Fibroblast of gingiva (primary cell): ENCODE results near the gene CCNJL.
A peak's percentile ranks its signal among the peaks of the same experiment; 100 is the strongest.
"Not testable (repeated sequence)": the region's sequence is repeated elsewhere in the genome, so short reads cannot be mapped to it uniquely, and the experiment has no call there.

Experiments used
- DNase-seq: peaks from one replicate; pipeline ENCODE4 v3.0.0-alpha.2; 2011; ENCODE audit warnings: low read depth

The CCNJL gene, protein sequence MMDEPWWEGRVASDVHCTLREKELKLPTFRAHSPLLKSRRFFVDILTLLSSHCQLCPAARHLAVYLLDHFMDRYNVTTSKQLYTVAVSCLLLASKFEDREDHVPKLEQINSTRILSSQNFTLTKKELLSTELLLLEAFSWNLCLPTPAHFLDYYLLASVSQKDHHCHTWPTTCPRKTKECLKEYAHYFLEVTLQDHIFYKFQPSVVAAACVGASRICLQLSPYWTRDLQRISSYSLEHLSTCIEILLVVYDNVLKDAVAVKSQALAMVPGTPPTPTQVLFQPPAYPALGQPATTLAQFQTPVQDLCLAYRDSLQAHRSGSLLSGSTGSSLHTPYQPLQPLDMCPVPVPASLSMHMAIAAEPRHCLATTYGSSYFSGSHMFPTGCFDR

DNA sequence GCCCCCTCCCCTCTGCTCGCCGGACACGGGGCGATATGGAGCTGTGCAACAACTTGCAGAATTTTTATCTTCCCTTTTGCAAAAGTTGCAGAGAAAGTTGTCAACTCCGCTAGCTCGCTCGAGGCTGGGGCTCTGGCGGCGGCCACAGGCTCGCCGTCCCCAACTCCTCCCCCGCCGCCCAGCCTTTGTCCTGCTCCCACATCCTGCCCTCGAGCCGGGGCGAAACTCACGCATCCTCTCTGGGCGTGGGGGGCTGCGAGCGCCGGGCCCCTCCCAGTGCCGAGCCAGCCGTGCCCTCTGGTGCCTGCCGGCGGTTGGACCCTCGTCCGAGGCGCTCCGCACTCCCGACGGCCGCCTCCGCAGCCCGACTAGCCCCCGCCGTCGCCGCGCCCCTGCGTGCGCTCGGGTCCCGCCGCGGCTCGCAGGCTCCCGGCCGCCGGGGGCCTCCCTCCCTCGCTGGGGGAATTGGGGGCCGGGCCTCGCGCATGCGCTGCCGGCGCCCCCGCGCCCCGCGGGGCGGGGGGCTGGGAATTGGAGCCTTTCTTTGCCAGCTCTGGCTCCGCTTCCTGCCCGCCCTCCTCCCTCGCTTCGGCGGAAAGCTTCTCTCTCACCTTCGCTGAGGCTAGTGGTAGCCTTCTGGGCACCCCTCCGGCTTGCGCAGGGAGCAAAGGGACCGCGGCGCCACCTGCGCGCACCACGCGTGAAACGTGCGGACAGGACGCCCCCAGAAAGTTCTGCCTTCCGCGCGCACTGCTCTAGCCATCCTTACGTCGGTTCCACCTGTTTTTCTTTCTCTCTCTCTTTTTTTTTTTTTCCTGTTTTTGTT is at the start of gene CCNJL:
CCNJL (minus strand) TSS at position 431 of the 826 bp plus-strand sequence. CDS start 641 bp downstream, outside the sequence.
- DNase-seq, result no peak

DNA sequence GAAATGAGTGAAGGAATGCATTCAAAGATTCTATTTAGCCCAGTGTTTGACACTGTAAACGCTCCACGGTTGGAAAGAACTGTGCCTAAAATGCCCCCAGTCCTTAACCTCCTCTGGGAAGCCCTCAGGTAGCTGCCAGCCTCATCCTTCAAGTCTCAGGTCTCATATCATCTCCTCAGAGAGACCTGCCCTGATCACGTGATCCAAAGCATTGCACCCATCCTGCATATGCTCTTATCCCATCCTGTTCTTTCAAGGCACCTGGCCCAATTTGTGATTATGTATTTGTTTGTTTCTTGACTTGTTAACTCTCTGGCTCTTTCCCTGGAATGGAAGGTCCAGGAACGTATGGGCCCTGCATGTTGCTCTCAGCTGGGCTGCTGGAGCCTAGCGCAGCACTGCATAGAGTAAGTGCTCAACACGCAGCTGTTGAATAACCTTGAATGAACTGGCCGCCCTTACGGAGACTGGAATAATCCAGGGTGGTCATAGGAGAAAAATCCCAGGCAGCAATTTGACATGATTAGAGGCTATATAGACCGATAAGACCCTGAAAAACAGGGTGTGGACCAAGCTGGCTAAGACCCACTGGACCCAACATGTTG is 49.4 kb upstream of the CCNJL start:
- DNase-seq, result no peak

DNA sequence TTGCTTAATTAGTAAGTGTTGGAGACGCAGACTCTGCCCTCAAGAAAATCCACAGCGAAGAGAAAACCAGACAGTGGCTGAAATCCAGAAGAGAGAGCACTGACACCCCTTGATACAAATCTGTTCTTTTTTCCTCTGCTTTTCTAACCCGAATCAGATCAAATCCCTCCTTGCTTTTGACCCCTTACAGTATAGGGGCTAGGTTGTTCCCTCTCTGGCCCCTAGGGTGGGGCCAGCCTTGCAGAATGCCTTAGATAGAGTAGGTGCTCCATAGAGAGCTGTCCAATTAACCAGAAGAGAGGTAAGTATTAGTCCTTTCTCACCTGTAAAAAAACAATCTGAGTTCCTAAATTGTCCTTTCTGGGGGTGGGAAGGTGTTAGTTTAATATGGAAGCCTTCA is 47.9 kb upstream of the CCNJL start:
- DNase-seq, result no peak

DNA sequence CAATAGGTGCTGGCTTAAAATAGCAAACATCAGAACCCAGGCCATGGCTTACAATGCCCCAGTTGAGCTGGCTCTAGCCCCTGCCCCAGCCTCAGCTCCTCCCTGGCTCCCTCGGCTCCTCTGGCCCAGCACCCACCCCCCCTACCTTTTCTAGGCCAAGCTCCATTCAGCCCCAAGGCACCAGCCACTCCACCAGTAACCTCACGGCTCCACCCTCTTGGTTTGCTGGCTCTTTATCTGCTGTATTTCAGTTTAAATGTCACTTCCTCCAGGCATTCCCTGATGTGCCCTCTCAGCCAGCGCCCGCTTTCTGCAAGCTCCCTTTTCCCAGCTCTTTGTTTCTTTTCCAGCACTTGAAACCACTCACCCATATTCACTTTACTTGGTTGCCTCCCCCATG is 47.5 kb upstream of the CCNJL start:
- no peak for DNase-seq

DNA sequence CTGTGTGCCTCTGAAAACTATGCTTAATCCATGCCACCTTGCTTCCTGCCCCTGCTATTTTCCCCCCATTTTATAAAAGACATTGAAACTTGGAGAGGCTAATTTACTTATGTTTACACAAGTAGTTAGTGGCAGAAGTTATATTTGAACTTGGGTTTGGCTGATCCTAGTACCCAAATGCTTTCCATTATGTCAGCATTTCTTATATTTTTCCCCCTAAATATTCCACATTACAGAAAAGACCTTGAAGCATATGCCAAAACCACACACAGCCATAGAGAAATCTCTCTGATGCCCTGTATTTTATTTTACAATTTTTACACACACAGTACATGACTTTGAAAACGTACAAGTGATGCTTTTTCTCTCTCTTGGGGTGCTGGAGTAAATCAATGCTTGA is 46.9 kb upstream of the CCNJL start:
- no peak for DNase-seq

DNA sequence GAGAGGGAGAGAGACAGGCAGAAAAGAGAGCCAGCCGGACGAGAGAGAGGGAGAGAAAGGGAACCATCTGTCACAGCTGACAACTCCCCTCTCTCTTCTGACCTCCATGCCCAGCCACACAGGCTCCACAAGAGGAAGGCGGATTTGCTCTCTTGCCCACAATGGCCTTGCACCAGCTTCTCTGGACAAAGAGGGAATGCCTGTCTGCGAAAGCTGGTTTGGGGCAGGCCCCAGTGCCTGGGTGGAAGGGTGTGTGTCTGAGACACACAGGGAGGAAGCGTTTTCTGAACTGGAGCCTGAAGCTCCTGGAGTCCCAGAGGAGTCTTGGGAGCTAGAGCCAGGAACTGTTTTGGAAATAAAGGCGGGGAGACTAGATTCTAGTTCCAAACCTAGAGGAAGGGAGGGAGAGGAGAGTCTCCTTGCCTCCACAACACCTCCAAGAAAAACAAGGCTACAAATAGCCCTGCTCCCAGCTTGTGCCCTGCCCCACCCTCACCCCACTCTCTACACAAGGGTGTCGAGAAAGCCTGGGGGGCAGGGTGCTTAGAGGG is 45.6 kb upstream of the CCNJL start:
- DNase-seq, result peak; percentile 21

DNA sequence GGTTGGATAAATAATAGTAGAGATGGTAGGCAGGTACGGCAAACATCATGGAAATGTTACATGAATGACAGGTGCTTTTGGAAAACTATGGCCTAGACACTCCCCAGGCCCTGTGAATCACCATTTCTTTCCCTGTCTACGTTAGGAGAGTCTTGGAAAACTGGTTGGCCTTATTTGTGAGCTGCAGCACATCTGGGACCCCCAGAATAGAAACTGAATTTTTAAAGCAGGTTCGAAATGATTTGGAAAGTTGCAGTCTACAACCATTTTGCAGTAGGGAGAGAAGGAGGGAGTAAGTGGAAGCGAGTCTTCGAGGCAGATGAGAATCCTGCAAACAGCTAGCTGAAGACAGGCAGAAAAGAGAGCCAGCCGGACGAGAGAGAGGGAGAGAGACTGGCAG is 45.0 kb upstream of the CCNJL start:
- DNase-seq, result no peak

DNA sequence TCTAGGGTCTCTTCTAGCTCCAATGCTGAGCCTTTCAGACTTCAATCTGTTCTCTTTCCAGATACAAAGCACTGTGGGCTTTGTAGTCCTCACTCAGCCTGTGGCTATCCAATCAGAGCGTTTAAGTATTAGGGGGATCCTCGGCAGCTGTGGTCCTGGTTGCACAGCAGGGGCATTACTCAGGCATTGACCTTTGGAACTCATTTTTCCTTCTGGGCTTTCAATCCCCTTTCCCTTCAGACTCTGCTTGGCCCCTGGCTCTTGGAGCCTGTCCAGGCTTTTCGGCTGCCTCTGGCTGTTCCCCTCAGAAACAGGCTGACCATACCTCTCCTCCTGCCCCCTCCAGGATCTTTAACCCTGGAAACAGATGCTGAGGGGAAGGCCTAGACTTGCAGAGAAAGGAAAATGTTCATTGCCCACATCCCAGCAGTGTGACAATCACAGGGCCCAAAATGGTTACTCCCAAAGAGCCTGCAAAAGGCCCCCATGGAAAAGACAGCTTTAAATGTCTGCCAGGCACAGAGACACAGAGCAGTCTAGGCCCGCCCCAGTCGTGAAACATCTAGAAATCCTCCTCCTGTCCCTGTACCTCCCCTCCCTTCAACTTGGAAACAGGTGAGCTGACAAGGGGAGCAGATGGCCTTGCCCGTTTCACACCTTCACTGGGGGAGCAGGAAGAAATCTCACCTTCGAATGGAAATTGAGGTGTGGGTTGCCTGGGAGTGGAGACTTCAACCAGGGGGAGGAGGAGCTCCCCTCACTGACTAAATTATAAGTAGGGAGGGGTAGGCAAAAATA is 44.4 kb upstream of the CCNJL start:
- DNase-seq, result no peak

DNA sequence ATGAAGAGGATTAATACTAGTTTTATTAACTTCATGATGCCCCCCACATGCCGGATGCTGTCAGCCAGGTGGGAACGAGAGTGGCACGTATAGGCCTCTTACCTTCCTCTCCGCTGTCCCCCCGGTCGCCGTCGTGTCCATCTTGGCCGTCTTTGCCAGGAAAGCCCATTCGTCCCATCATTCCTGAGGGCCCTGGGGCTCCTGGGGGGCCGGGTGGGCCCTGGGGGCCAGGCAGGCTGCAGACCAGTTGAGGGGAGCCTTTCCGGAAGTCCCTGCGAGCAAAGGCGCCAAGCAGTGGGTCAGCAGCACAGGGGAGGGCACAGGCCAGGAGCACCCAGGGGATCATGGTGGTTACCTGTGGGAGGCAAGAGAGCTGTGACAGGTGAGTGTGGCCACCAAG is 42.3 kb upstream of the CCNJL start:
- no peak for DNase-seq

DNA sequence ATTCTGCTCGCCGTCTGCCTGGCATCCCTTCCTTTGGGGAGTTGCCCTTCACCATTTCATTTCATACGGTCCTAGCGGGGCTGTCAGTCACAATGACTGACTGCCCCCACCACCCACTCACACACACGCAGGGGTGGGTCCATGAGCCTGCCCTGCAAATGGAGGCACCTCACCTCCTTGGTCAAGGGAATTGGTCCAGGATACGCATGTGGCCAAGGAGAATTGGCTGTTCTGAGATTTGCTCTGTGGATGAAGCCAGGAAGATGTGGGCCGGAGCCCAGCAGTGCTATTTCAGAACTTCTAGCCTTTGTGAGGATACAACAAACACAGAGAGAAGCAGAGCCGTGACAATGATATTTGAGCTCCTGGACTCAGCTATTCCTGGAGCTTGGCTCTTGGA is 41.0 kb upstream of the CCNJL start:
- DNase-seq, result peak; percentile 15

DNA sequence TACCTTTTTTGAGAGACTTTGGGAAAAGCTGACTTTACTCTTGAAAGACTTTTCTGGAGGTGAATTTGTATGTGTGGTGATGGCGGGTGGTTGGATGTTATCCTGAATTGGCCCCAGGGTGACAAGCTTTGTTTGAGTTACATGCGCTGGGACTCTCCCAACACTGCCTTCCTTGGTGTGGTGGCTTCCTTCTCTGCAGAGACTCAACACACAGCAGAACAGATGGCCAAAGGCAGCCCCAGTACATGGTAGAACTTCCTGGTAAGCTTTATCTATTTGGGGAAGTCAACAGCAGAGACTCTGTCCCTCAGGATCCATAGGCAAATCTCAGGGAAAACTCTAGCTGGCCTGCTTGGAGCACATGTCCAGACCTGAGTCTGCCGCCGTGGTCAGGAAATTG is 39.9 kb upstream of the CCNJL start:
- DNase-seq, result no peak

DNA sequence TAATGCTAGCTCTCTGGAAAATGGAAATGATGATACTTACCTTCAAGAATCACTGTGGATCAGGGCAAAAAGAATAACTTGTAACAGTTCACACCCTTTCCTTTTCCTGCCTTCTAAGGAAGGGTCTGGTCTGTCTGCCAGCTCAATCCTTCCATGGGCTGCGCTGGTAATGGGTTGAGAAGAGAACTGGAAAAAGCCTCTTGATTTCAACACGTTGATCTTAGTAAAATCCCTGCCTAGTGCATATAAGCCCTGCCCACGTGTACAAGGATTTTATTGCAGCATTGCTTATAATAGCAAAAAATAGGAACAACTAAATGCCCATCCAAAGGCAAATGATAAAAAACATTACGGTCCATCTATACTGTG is 37.6 kb upstream of the CCNJL start:
- DNase-seq, result no peak

DNA sequence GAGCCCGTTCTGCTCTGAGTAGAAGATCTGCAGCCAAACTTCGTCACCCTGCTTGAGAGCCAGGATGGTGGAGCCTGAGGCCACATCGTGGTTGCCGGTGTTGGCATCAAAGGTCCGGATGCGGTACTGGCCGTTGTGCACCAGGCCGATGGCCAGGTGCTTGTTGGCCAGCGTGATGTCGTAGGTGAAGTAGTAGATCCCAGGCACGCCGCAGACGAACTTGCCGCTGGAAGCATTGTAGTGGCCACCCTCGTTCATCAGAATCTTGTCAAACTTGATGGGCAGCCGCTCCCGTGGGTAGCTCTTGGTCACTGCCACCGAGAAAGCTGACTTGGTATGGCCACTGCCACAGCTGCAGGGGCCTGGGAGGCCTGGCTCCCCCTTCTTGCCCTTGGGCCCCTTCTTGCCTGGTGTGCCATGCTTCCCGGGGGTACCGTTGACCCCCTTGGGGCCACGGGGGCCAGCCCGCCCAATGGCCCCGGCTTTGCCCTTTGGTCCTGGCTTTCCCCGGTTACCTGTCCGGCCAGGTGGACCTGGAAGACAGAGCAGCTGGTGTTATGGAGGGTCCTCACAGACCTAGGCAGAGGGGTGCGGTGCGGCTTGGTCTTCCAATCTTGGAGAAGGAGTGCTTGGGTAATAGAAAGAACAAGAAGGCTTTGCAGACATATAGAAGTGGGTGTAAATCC is 37.0 kb upstream of the CCNJL start:
- no peak for DNase-seq

DNA sequence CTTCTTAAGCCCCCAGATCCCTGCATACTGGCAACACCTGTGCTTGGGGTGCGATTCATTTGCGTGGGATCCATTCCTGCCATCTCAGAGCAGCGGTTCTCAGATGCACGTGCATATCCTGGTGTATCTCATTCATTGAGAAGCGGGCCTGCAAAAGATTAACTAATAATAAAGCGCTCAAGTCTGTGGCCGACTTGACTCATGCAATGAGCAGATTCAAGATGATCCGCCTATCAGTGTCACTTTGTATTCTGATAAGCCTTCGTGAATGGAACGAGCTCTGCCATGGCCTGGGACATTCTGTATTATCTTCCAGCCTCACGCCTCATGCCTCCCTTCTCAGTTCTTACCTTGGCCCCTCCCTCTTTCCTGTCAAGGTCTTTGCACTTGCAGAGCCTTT is 35.7 kb upstream of the CCNJL start:
- DNase-seq, result no peak

DNA sequence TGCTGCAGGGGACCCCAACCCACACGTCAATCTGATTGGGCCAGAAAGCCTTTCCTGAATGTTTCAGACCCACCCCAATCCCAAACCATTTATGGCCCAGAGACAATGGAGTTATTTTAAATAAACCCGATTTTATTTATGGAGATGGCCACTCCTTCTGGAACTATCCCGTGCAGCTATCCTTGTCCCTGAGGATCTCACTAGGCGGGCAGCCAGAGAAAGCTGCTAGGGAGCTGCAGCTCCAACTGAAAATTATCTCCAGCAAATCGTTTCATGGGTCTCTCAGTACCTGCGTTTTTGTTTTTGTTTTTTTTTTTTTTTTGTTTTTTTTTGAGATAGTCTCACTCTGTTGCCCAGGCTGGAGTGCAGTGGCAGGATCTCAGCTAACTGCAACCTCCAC is 35.1 kb upstream of the CCNJL start:
- no peak for DNase-seq

DNA sequence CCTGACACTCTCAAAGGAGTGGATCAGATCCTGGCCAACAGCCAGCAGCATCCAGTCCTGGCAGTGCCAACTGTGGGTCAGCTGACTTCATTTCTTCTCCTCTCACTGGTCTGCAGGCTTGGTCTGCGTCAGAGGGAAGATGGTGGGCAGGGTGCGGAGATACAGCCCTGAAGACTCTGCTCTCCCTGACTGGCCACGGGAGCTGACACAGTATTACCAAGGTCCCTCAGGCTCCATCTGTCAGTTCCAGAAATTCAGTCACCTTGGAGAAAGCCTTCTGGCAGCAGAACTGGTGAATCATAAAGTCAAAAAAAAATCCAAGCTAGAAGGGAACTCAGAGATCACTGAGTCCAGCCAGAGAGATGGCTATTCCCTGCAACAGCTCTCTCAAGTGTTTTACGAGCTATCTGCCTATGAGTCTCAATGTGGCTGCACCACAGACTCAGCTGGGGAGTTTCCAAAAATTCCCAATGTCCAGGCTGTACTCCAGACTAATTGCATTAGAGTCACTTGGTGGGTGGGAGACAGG is 30.1 kb upstream of the CCNJL start:
- no peak for DNase-seq

DNA sequence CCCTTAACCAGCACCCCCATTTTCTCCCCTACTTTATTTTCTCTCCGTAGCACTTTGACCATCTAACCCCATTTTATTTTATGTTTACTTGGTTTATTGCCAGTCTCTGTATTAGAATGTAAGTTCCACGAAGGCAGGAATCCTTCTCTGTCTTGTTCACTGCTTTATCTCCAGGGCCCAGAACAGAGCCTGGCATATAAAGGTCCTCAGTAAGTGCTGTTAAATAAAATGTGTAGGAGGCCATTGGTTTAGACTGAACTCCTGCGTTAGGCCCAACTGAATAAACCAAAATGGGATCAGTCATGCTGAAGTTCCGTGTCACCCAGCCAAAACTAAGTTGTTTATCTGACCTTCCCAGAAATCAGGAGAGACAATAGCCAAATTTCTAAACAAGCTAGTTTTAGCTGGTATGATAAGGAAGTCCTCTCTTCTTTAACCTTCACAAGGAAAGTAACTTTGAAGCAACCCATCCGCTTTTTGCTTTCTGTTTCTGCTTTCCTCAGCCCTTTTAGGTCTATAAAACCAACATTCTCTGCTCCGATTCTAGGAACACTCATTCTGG is 29.0 kb upstream of the CCNJL start:
- DNase-seq, result no peak

DNA sequence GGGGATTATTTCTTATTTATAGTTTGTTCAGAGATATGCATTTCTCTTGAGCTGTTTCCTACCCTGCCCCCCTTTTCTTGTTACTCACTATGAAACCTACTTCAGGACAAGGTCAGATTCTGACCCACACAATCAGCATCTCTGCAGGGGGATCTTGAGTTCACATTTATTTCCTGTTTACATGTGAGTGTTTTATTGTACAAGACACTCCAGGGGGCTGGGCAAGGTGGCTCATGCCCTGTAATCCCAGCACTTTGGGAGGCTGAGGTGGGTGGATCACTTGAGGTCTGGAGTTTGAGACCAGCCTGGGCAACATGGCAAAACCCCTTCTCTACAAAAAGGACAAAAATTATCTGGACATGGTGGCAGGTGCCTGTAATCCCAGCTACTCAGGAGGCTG is 28.1 kb upstream of the CCNJL start:
- DNase-seq, result not testable (repeated sequence)

DNA sequence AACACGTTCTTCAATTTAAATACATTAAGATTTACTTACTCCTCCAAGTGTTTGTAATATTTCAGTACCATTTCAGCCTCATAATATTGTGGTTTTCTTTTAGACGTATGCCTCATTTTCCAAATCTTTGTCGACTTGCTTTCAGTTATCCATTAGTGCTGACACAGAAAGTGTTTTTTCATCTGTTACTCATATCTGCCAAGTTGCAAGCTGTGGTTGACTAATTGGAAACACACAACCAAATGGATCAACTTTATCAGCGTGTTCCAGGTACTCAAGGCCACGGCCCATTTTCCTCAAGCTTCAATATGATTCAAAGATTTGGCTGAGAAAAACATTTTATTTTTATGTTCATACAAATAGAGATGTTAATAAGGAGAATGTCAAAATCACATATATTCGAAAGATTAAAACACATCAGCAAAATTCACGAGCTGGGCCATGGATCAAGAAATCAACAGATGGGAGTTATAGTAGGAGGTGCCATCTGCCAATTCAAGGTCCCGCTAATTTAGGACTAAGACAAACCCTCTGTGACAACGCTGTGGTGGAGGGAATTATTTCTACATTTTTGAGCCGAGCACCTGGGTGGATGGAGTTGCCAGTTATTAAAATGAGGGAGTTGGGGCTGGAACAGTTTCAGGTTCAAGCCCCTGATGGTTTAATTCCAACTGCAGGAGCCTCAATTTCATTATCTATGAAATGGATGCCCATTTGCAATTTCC is 27.2 kb upstream of the CCNJL start:
- no peak for DNase-seq

DNA sequence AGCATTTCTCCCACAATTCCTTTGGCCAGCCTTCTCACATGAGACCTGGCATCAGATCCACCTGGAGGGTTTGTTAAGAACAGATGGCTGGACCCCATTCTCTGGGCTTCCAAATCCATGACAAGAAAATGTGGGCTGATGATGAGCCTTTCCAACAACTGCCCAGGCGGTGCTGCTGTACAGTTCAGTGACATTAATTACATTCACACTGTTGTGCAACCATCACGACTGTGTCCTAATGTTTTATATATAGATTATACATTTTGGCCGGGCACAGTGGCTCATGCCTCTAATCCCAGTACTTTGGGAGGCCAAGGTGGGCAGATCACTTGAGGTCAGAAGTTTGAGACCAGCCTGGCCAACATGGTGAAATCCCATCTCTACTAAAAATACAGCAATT is 22.4 kb upstream of the CCNJL start:
- not testable (repeated sequence) for DNase-seq
